Trophoblast cell (in vitro differentiated cells and primary cell): ENCODE results near the gene CAMK2B.

Source experiments
- DNase-seq, 2 donors: peaks; one replicate each; pipeline ENCODE4 v3.0.0-alpha.2; 2016
- H2AFZ ChIP-seq: 2 replicates; pipeline ENCODE4 v1.6.1; 2013; ENCODE audit warnings: low read length, moderate library complexity, mild to moderate bottlenecking; ENCODE audit not compliant: insufficient read depth, poor library complexity
- H2AK5ac ChIP-seq: 2 replicates; pipeline ENCODE4 v1.6.1; 2013; ENCODE audit warnings: mild to moderate bottlenecking, low read length
- H2BK120ac ChIP-seq: 2 replicates; pipeline ENCODE4 v1.6.1; 2013; ENCODE audit warnings: low read length, mild to moderate bottlenecking, moderate library complexity; ENCODE audit not compliant: insufficient read depth, poor library complexity
- H2BK12ac ChIP-seq: 2 replicates; pipeline ENCODE4 v1.6.1; 2013; ENCODE audit warnings: mild to moderate bottlenecking, low read length, moderate library complexity
- H2BK5ac ChIP-seq: 2 replicates; pipeline ENCODE4 v1.6.1; 2013; ENCODE audit warnings: low read length, low read depth, moderate library complexity, mild to moderate bottlenecking; ENCODE audit not compliant: poor library complexity
- H3K14ac ChIP-seq: 2 replicates; pipeline ENCODE4 v1.6.1; 2013; ENCODE audit warnings: mild to moderate bottlenecking, low read length
- H3K18ac ChIP-seq: 2 replicates; pipeline ENCODE4 v1.6.1; 2013; ENCODE audit warnings: mild to moderate bottlenecking, low read length
- H3K23ac ChIP-seq: 2 replicates; pipeline ENCODE4 v1.6.1; 2013; ENCODE audit warnings: low read length
- H3K27ac ChIP-seq: 2 replicates; pipeline ENCODE4 v1.5.1; 2013; ENCODE audit warnings: low read depth, mild to moderate bottlenecking, inconsistent platforms, low read length, moderate library complexity
- H3K27me3 ChIP-seq: 2 replicates; pipeline ENCODE4 v1.6.1; 2013; ENCODE audit warnings: inconsistent platforms, mild to moderate bottlenecking, low read length, moderate library complexity; ENCODE audit not compliant: insufficient read depth
- H3K36me3 ChIP-seq, 2 experiments: 1 replicate in 1 of 2; 2 replicates in 1 of 2; pipeline ENCODE4 v1.6.1; 2013; ENCODE audit warnings: low read length in 2 of 2, mild to moderate bottlenecking in 2 of 2, moderate library complexity in 1 of 2; ENCODE audit not compliant: insufficient read depth in 2 of 2, control insufficient read depth in 1 of 2
- H3K4ac ChIP-seq: 2 replicates; pipeline ENCODE4 v1.6.1; 2013; ENCODE audit warnings: low read depth, mild to moderate bottlenecking, low read length, moderate library complexity
- H3K4me1 ChIP-seq, 2 experiments: 1 replicate in 1 of 2; 2 replicates in 1 of 2; pipeline ENCODE4 v1.6.1; 2013; ENCODE audit warnings: low read length in 2 of 2, mild to moderate bottlenecking in 2 of 2, moderate library complexity in 1 of 2; ENCODE audit not compliant: insufficient read depth in 2 of 2, control insufficient read depth in 1 of 2
- H3K4me2 ChIP-seq: 2 replicates; pipeline ENCODE4 v1.6.1; 2013; ENCODE audit warnings: inconsistent platforms, mild to moderate bottlenecking, low read length, moderate library complexity
- H3K4me3 ChIP-seq: 2 replicates; pipeline ENCODE4 v1.5.1; 2013; ENCODE audit warnings: mild to moderate bottlenecking, low read depth, low read length, inconsistent platforms
- H3K79me1 ChIP-seq: one replicate; pipeline ENCODE4 v1.6.1; 2013; ENCODE audit warnings: low read length
- H3K79me2 ChIP-seq: 2 replicates; pipeline ENCODE4 v1.6.1; 2013; ENCODE audit warnings: low read length, mild to moderate bottlenecking; ENCODE audit not compliant: control insufficient read depth, insufficient read depth, poor library complexity
- H3K9ac ChIP-seq: 2 replicates; pipeline ENCODE4 v1.6.1; 2013; ENCODE audit warnings: mild to moderate bottlenecking, low read length
- H3K9me3 ChIP-seq: 2 replicates; pipeline ENCODE4 v1.6.1; 2013; ENCODE audit warnings: low read depth, mild to moderate bottlenecking, control low read depth, inconsistent platforms, low read length; ENCODE audit not compliant: insufficient read depth
- H4K12ac ChIP-seq: 2 replicates; pipeline ENCODE4 v1.6.1; 2013; ENCODE audit warnings: low read depth, mild to moderate bottlenecking, low read length, moderate library complexity
- H4K8ac ChIP-seq: 2 replicates; pipeline ENCODE4 v1.6.1; 2013; ENCODE audit warnings: low read depth, mild to moderate bottlenecking, low read length, moderate library complexity
- H4K91ac ChIP-seq: one replicate; pipeline ENCODE4 v1.6.1; 2013; ENCODE audit warnings: low read depth, mild to moderate bottlenecking, low read length, moderate library complexity
- WGBS: extraction: QIAGEN DNeasy Blood & Tissue Kit; methylation state at CpG from one replicate; pipeline ENCODE4 v1.1.7; 2013; ENCODE audit warnings: missing lambda C conversion rate; ENCODE audit not compliant: insufficient read length, insufficient coverage; ENCODE audit errors: extremely low coverage; 5-methylcytosine and 5-hydroxymethylcytosine counted together

CAMK2B gene

GRCh38 chr7:44218418-44219201 lies 106.8 kb downstream of the CAMK2B start:
- H3K79me1 ChIP-seq = no peaks in the 10 kb centered on the region
- no peak overlapping the region for H3K14ac ChIP-seq
- no peak overlapping the region for H2BK5ac ChIP-seq
- H3K23ac ChIP-seq = no peak overlapping the region
- no peak overlapping the region for H3K4me3 ChIP-seq
- no peak for DNase-seq
- peaks cover 0 to 3% of the 10 kb centered on the region in 2 experiments for H3K4me1 ChIP-seq
- H3K27ac ChIP-seq = no peak overlapping the region
- no CpG with 5 or more reads among the region's 26 CpGs for WGBS
- no peak overlapping the region for H3K4ac ChIP-seq
- H2AFZ ChIP-seq = no peak overlapping the region
- H3K9ac ChIP-seq = no peak overlapping the region
- no peaks in the 10 kb centered on the region for H3K79me2 ChIP-seq
- no peak overlapping the region for H2BK120ac ChIP-seq
- no peak overlapping the region for H4K12ac ChIP-seq
- peaks cover 6 to 9% of the 10 kb centered on the region in 2 experiments for H3K36me3 ChIP-seq
- H3K4me2 ChIP-seq = no peak overlapping the region
- peaks cover 2% of the 10 kb centered on the region for H3K9me3 ChIP-seq
- no peak overlapping the region for H4K8ac ChIP-seq
- no peak overlapping the region for H3K18ac ChIP-seq
- no peak overlapping the region for H2AK5ac ChIP-seq
- no peak overlapping the region for H4K91ac ChIP-seq
- H3K27me3 ChIP-seq = no peaks in the 10 kb centered on the region
- no peak overlapping the region for H2BK12ac ChIP-seq

- no peak overlapping the region for H2AFZ ChIP-seq
- peaks cover 10 to 16% of the 10 kb centered on the region in 2 experiments for H3K36me3 ChIP-seq
- H2BK120ac ChIP-seq = no peak overlapping the region
- no peak overlapping the region for H3K4me2 ChIP-seq
- peaks cover 0 to 3% of the 10 kb centered on the region in 2 experiments for H3K4me1 ChIP-seq
- H3K27me3 ChIP-seq = no peaks in the 10 kb centered on the region
- H3K4ac ChIP-seq = no peak overlapping the region
- H2AK5ac ChIP-seq = no peak overlapping the region
- no peak overlapping the region for H2BK5ac ChIP-seq
- H4K12ac ChIP-seq = no peak overlapping the region
- no peak overlapping the region for H4K91ac ChIP-seq
- H3K9me3 ChIP-seq = peaks cover 2% of the 10 kb centered on the region
- H3K4me3 ChIP-seq = no peak overlapping the region
- no peak overlapping the region for H3K23ac ChIP-seq
- no CpG with 5 or more reads among the region's 17 CpGs for WGBS
- no peak overlapping the region for H3K27ac ChIP-seq
- no peaks in the 10 kb centered on the region for H3K79me1 ChIP-seq
- H3K18ac ChIP-seq = no peak overlapping the region
- no peak overlapping the region for H2BK12ac ChIP-seq
- no peak overlapping the region for H3K9ac ChIP-seq
- DNase-seq = no peak
- no peaks in the 10 kb centered on the region for H3K79me2 ChIP-seq
- no peak overlapping the region for H4K8ac ChIP-seq
- no peak overlapping the region for H3K14ac ChIP-seq
Measured at GRCh38 chr7:44217852-44218402, 107.5 kb downstream of the CAMK2B start.

GRCh38 chr7:44217223-44217714 lies 108.1 kb downstream of the CAMK2B start:
- Histone ChIP-seq H3K4me2 (no peak overlapping the region), H4K91ac (no peak overlapping the region), H2BK120ac (no peak overlapping the region), H2AK5ac (no peak overlapping the region), H2BK12ac (no peak overlapping the region), H3K4me1 (peaks cover 0 to 3% of the 10 kb centered on the region in 2 experiments), H4K12ac (no peak overlapping the region), H3K27ac (no peak overlapping the region), H4K8ac (no peak overlapping the region), H3K9ac (no peak overlapping the region), H2AFZ (no peak overlapping the region), H3K23ac (no peak overlapping the region), H2BK5ac (no peak overlapping the region), H3K79me1 (no peaks in the 10 kb centered on the region), H3K18ac (no peak overlapping the region), H3K4me3 (no peak overlapping the region), H3K4ac (no peak overlapping the region), H3K79me2 (no peaks in the 10 kb centered on the region), H3K36me3 (peaks cover 16 to 21% of the 10 kb centered on the region in 2 experiments), H3K9me3 (peaks cover 2% of the 10 kb centered on the region), H3K14ac (no peak overlapping the region), H3K27me3 (no peaks in the 10 kb centered on the region)
- DNase-seq = no peak
- WGBS = no CpG with 5 or more reads among the region's 19 CpGs

GRCh38 chr7:44216521-44217222 lies 108.7 kb downstream of the CAMK2B start:
- Histone ChIP-seq H4K12ac (no peak overlapping the region), H3K14ac (no peak overlapping the region), H3K4me3 (no peak overlapping the region), H3K9me3 (peaks cover 2% of the 10 kb centered on the region), H2BK12ac (no peak overlapping the region), H3K18ac (no peak overlapping the region), H3K4me2 (no peak overlapping the region), H2BK120ac (no peak overlapping the region), H3K36me3 (peaks cover 21 to 27% of the 10 kb centered on the region in 2 experiments), H3K27ac (no peak overlapping the region), H4K91ac (no peak overlapping the region), H3K79me1 (no peaks in the 10 kb centered on the region), H3K9ac (no peak overlapping the region), H3K4ac (no peak overlapping the region), H2BK5ac (no peak overlapping the region), H3K4me1 (peaks cover 0 to 3% of the 10 kb centered on the region in 2 experiments), H2AFZ (no peak overlapping the region), H3K23ac (no peak overlapping the region), H4K8ac (no peak overlapping the region), H3K27me3 (no peaks in the 10 kb centered on the region), H2AK5ac (no peak overlapping the region), H3K79me2 (no peaks in the 10 kb centered on the region)
- peak in 1 of 2 donors; percentile 56 for DNase-seq
- no CpG with 5 or more reads among the region's 13 CpGs for WGBS
